HG03442 (cell line): ENCODE results near the gene TMEM212.

Experiments
- ATAC-seq: cut with Tn5 transposase; IDR thresholded peaks from one replicate; pipeline ENCODE4 v1.9.1; 2021; ENCODE audit warnings: mild to moderate bottlenecking, moderate library complexity; ENCODE audit not compliant: unreplicated experiment

Gene TMEM212

DNA sequence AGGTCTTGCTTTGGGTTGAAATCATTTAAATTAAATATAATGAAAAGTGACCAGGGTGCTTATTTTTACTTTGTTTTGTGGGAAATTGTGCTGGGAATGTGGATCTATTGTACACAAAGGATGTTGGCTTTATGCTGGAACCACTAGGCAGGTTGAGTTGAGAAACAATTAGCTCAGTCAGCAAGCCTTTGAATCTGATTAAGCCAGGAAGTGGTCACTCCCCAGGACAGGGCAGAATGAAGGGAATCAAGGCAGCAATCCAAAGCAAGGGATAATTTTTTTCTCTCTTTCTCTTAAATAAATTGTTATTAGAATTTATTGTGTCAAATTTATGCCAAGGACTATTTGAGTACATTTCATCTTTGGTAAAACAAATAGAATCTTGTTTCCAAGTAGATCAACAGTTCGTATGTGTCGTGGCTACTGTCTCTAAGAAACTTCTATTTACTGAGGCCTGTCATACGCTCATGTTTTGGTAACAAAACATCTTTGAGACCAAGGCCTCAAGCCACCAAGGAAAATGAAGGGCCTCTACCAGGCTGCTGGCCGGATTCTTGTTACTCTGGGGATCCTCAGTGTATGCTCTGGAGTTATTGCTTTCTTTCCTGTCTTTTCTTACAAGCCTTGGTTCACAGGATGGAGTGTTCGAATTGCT lies at the start of gene TMEM212:
Gene TMEM212 (plus strand): TSS at position 486 of the 655 bp plus-strand sequence. CDS start 35 bp downstream, at position 521.
- ATAC-seq: no peak

DNA sequence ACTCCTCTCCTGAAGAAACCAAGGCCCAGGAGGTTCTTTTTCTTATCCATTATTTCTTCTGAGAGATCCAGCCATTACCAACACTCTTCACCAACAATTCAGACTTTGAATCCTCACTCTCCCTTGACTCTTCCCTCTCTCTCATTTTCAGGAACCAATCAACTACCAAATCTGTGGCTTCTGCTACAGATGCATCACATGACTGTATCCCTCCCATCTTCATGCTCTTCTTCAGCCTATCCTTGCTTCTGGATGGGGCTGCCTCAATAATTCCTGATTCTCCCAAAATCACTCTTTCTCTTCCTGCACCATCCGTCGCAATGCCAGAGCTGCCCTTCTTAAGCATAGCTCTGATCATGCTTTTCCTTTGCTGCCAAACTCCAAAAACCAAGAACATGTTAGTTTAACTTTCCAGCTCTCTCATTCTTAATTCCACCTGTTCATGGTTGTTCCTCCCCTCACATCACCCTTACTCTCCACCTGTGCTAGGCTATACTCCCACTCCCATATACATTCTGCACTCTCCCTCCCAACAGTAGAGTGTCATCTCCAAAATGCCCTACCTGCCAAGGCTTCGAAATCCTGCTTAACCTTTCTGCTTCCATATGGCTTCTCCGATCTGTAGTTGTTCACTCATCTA lies 46.4 kb upstream of the TMEM212 start:
- ATAC-seq: no peak

- peak; percentile 86 for ATAC-seq
Observed at GRCh38 chr3:171797265-171797679, 45.9 kb upstream of the TMEM212 start.

- ATAC-seq: no peak
Observed at GRCh38 chr3:171797873-171798272, 45.3 kb upstream of the TMEM212 start.

DNA sequence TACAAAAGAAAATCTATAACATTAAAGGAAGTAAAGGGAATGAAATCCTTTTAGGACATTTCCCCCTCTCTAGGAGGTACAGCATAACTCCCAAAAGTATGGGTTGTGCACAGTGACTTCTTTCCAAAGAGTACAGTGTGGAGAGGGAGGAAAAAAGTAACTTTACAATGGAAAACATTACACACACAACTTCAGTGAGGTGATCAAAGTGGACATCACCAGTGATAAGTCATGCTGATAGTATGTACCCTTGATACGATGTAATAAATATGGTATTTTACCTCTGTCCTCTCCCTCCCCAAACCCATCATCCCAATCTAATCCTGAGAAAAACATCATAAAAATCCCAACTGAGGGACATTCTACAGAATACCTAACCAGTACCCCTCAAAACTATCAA lies 43.6 kb upstream of the TMEM212 start:
- no peak for ATAC-seq

- no peak for ATAC-seq
Observed at GRCh38 chr3:171801738-171802589, 41.2 kb upstream of the TMEM212 start.

- ATAC-seq: no peak
Observed at GRCh38 chr3:171802590-171802956, 40.6 kb upstream of the TMEM212 start.

DNA sequence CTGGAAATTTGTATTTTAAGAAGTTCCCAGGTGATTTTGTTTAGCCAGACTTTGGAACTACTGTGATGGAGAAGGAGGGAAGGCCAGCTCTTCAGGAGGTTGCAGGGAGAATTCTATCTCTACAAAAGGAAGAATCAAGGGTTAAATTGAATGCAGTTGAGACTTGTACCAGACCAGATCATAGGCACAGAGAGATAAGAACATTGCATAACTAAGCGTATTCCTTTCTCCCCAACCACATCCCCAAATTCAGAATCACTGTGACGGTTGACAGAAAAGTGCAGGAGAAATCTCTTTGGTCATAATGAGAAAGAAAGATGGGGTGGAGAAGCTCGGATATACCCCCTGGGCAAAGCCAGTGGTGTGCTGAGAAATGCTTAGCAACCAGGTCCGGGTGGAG lies 40.1 kb upstream of the TMEM212 start:
- no peak for ATAC-seq

- no peak for ATAC-seq
Observed at GRCh38 chr3:171804618-171805389, 38.3 kb upstream of the TMEM212 start.

- no peak for ATAC-seq
Observed at GRCh38 chr3:171805687-171806086, 37.5 kb upstream of the TMEM212 start.

- ATAC-seq: no peak
Observed at GRCh38 chr3:171806200-171807128, 36.7 kb upstream of the TMEM212 start.

- no peak for ATAC-seq
Observed at GRCh38 chr3:171807129-171807675, 35.9 kb upstream of the TMEM212 start.

DNA sequence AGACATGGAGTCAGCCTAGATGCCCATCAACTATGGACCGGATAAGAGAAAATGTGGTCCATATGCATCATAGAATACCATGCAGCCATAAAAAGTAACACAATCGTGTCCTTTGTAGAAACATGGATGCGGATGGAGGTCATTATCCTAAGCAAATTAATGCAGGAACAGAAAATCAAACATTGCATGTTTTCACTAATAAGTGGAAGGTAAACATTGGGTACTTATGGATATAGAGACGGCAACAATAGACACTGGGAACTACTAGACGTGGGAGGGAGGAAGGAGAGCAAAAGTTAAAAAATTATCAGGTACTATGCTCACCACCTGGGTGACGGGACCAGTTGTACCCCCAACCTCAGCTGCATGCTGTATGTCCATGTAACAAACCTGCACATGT lies 35.3 kb upstream of the TMEM212 start:
- ATAC-seq: no peak

DNA sequence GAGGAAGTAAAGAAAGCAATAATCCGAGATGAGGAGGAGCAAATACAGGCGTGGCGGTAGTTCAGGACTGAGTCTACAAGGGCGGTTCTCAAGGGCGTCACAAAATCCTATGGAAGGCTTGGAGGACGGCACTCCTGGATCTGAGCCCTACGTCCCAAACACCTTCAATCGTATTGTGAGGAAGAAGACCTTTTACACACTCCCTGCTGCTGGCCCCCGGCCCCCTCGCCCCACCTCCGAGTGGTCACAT lies 33.6 kb upstream of the TMEM212 start:
- ATAC-seq: peak; percentile 32

DNA sequence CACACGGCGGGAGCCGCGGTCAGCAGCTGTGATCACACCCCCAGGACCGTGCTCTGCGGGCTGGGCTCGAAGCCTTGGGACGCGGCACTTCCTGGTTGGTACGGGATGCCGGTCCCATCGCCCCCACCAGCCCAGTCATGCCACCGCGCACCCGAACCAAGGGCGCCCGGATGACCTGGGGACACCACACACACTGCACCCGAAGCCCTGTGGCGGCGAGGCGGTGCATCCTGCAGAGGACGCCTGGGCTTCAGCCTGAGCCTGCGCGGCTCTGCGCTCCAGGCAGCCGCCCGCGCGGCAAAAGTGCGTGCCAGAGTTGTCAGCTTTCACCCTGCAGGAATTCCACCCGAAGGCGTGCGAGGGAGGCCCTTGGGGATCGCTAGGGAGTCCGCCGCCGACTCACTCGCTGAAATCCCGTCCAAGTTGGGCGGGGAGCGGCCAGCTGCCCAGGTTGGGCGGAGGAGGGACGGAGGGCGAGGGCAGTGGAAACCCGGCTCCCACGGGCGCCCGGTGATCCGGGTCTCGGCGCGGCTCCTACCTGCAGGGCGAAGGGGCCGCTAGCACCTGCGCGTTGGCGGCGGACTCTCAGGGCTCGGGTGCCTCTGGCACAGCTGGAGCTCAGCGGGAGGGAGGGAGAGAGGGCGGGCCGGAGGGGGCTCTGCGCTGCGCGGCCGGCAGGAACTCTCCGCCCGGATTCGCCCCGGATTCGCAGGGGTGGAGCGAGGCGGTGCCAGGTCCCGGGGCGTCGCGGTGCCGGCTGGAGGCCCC lies 33.1 kb upstream of the TMEM212 start, which contains the start of gene PLD1:
Gene PLD1 (minus strand): TSS at position 623 of the 768 bp plus-strand sequence. CDS start 72,432 bp downstream, outside the sequence.
- peak; percentile 51 for ATAC-seq

GRCh38 chr3:171810629-171811294 lies 32.4 kb upstream of the TMEM212 start:
- ATAC-seq: no peak

DNA sequence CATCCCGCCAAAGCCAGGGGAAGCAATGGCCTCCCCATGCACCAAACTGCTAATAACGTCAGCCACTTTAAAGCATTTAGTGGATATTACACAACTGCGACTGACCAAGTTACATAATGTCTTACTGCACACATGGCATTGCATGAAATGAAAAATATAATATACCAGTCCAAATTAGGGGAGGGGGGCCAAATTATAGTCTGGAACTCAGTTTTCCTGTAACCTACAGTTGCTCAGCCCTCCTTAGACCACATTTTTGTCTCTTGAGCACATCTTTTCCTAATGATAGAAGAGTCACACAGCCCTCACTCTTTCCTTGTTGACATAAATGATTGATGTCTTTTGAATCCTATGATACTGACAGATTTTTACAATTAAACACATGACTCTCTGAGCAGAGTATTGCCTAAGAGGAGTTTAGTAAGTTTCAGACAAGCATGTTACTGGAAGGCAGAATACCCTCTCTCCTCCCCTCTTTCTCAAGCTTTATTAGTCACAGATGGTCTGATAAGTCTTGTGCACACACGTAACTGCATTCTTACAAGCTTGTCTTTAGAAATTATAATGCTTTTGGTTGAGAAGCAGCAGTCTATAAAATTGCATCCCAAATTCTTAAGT lies 31.7 kb upstream of the TMEM212 start:
- ATAC-seq: no peak

DNA sequence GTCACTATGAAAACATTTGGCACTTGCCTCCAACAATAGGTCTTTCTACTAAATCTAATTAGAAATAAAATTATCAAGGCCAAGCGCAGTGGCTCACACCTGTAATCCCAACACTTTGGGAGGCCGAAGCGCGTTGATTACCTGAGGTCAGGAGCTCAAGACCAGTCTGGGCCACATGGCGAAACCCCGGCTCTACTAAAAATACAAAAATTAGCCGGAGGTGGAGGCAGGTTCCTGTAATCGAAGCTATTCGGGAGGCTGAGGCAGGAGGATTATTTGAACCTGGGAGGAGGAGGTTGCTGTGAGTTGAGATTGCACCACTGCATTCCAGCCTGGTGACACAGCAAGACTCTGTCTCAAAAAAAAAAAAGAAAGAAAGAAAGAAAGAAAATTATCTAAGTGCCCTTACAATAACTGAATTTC lies 31.2 kb upstream of the TMEM212 start:
- ATAC-seq: no peak
